Measurements from ENCODE around the gene PLCD1.
"Not testable (repeated sequence)": the region's sequence is repeated elsewhere in the genome, so short reads cannot be mapped to it uniquely, and the experiment has no call there.

Gene PLCD1

DNA sequence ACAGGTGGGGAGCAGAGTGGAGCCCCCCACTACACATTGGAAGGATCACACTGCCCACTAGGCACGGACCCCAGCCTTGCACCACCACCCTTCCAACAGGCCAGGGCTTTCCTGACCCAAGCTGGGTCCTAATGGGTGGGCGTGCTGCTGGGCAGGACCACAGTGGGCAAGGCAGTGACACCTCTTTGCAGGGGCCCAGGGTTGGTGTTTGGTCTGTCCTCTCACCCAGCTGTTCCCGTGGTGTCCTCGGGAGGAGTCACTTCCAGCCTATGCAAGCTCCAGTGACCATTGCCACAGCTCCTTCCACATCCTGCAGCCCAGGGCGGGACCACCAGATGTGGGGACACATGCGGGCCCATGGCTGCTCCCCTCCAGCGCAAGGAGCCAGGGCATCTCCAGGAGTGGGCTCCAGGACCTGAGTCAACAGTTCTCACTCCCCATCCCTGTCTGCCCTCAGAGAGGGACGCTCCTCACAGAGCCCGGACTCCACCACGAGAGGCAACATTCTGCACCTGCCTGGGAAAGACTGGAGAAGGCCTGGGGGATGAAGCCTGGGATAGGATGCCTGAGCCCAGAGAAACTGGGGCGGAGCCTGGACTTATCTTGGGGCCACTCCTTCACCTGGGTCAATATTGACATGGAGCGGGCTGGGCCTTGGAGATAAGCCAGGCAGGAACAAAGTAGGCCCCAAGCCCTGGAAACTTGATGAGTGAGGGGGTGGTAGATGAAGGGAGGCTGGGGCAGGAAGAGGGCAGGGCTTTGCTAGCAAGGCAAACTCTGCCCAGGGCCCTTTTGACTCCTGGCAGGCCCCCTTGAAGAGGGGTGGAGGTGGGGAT is 42.7 kb downstream of the PLCD1 start:
- DNase-seq (ENCODE audit: low read depth), result no peak

DNA sequence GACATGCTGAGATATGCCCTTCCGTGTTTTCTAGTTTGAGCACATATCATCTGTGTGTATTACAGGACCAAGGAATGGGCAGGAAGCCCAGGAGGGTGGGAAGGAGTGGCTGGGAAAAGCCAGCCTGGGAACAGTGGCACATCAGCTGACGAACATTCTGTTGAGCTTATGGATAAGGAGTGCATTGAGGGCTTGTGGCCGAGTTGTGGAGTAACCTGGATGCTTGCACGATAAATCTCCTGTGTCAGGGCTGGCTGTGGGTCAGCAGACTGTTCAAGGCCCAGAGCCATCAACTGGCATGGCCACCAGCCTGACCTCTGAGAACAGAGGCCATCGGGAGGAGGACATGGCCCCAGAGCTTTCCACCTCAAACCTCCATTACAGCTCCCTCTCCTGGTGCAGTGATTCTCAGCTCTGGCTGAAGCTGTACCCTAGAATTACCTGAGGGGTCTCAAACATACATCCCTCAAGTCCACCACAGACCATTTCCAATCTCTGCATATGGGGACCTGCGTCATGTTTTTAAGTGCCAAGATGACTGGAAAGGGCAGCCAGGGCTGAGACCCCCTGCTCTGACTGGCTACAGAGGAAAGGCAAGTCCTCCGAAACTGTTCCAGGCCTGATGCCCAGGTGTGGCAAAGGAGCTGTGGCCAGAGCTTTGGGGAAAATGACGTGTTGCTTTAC is 43.7 kb downstream of the PLCD1 start:
- no peak for DNase-seq (ENCODE audit: low read depth)

DNA sequence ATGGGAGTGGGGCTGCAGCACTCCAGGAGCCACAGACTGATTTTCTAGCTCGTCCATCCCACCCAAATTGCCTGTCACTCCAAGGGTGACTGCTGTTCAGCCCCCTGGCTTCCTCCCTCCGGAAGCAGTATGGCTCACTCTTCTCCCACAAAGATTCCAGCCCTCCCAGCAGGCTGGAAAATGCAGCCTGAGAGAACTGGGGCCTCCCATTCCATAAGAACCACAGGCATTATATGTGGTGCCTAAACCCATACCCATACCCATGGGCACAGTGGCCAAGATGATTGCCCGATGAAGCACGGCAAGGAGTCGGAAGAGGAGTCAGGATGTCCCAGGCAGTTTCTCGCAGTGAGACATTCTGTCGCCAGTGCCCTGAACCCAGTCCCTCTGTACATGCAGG is 44.8 kb downstream of the PLCD1 start:
- no peak for DNase-seq (ENCODE audit: low read depth)

DNA sequence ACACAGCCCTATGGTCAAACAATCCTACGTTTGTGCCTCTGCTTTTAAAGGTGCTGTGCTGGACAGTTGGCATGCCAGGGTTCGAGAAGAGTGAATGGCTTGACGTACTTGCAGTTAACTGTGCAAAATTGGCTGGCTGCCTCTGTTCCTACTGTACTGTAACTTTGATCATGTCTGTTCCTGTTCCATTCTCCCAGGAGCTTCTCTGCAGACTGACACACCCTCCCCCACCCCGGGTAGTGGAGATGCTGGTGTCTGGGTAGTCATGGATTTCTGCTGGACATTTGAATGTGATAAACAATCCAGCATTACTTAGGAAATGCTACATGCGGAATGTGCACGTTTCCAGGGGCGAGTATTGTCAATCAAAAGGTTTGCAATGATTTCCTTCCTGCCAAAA is 45.4 kb downstream of the PLCD1 start:
- DNase-seq (ENCODE audit: low read depth), result no peak

DNA sequence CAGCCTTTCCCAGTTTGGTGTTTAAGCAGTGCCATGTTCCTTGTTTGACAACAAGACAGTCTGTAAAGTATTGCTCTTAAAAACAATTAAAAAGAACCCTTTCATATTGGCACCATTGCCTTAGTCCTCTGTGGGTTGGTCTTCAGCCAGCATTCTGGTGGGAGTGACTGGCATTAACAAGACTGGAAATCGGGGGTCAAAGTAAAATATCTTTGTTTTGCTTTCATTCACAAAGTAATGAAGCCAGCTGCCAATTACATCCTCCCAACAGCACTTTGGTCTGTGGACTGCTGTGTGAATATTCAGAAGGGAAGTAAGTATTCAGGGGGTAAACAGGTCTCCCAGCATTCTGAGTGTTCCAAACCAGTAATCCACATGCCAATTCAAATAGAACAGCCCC is 47.1 kb downstream of the PLCD1 start:
- no peak for DNase-seq (ENCODE audit: low read depth)

DNA sequence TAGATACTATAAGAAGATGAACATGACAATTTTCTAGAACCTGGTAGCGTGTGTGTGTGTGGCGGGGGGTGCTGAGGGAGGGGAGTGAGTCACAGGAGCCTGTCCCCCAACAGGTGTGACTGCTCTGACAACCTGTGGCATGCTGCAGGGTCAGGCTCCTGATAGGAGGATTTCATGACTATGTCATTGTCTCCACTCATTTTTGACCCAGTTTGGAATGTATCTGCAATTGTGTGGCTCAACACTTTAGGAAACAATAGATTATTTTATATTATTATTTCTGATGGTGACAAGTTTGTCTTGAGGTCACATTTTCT is 48.1 kb downstream of the PLCD1 start:
- DNase-seq (ENCODE audit: low read depth), result no peak

DNA sequence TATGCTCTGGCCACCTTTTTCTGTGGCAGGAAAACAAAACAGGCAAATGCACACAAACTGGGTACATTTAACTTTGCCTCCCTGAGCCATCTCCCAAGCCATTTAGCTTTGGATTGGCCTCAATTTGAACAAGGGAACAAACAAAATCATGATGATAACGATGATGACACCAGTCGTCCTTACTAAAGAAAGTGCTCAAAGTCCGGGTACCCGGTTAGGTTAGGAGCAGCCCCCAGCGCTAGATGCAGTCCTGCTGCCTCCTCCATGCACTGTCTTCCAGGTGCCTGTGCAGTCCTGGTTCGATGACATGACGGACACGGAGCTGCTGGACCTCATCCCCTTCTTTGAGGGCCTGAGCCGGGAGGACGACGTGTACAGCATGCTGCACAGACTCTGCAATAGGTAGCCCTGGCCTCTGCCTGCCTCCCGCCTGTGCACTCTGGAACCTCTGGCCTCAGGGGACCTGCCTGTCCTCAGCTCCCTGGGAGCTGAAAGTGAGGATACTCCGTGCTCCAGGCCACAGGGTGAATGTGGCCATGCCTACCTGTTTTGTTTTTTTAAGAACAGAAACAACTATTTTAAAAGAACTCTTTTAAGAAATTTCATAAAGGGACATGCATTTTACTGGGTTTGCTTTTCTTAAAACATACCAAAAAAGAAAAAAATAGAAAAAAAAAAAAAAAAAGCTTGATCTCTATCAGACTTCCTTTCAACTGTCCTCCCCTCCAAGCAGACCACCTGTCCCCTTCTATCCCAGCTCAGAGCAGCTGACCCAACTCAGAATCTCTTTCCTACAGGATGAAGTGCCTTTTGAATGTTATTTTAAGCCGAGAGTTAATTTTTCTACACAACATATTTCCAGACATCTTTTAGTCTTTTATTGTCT is 48.7 kb downstream of the PLCD1 start:
- DNase-seq (ENCODE audit: low read depth), result no peak

DNA sequence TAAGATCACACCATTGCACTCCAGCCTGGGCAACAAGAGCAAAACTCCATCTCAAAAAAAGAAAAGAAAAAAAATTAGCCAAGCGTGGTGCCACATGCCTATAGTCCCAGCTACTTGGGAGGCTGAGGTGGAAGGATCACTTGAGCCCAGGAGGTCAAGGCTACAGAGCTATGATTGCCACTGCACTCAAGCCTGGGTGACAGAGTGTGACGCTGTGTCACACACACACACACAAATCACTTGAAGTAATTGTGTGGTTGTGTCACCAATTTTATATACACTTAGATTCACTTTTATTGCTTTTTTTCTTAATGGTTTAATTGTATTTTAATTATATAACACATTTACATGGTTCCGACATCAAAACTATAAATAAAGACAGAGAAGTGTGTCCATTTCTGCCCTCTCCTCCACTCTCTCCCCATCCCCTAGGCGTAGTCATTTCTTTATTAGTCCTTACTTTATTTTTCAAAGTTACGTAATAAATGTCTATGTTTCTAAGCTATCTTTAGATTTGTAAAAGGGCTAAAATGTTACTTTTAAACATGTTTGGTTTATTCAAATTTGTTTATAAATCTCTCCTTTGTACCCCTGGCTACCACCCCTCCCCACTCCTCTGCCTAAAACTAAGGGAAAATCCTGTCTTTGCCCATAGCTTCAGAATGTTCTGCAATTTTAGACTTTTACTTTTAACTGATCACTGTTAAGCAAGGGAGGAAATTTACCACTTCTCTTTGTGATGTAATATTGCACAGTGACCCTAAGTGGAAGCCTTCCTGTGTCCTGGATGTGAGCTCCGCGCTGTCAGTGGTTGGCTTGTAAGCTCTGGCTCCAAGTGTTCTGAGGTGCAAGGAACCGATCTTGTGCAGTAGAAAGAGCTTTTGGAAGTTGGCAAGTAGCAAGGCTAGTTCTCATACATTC is 49.6 kb downstream of the PLCD1 start:
- DNase-seq (ENCODE audit: low read depth), result no peak

DNA sequence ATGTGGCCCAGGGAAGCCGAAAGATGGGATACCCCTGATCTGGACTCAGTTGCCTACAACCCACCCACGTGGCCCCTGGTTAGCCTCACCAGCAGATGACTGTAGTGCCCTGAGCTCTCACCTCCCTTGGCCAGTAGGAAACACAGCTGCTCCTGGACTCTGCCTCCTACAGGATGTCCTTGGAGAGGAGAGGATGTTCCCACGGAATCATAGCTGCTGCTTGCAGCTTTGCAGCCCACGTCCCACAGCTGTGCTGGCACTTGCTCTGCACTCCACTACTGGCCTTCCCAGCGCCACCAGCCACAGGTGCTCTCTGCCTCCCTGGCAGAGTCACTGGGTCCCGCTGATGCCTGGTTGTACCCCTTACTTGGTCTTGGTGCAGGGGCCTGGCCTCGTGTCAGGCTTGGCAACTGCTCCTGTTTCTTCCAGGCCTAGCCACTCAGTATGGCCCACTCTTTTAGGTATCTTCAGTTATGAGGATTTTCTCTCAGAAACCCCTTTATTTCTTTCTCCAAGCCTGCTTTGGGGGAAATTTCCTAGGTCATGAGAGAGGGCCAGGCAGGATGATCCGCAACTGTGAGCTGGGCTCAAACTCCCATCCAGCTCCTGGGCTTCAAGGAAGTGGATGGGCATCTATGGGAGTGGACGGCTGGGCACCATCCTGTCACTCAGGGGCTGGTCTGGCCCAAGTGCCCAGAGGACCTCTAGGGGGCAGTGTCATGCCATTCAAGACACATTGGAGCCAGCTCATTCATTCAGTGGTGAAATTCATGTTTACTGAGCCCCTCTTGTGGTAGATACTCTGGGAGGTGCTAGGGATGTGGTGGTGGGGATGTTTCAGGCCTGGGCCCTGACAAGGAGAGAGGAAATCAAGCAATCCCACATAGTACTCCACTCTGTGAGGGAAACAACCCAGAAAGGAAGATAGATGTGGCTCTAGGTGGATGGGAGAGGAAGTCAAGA is 55.0 kb downstream of the PLCD1 start:
- peak; percentile 52 for DNase-seq (ENCODE audit: low read depth)

DNA sequence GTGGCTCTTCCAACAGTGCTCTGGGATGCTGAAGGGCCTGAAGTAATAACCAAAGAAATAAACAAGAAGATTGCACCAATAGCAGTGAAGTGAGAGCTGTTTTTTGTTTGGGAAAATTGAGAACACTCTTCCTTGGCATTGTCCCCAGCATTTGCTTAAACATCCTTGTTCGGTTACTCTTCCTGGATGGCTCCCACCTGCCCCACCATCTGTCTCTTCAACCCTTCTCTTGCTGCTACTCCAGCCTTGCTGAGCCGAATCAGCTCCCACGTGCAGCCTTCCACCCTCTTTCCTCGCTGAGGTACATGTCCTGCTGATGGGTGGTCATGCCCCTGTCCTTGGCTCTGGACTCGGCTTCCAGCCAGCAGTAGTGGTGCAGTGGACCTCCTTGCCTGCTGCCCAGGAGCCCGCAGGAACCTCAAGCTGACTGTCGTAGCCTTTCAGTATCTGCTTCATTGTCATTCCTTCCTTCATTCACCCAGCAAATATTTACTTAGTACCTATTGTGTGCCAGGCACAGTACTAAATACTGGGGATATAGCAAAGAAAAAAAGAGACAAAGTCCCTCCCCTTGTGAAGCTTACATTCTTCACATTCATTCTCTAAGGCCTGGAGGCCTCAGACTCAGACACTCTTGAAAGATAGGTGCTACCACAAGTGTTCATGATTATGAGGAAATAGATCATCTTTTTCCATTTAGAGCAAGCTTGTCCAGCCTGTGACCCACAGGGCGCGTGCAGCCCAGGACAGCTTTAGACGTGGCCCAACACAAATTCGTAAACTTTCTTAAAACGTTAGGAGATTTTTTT is 56.0 kb downstream of the PLCD1 start:
- no peak for DNase-seq (ENCODE audit: low read depth)

DNA sequence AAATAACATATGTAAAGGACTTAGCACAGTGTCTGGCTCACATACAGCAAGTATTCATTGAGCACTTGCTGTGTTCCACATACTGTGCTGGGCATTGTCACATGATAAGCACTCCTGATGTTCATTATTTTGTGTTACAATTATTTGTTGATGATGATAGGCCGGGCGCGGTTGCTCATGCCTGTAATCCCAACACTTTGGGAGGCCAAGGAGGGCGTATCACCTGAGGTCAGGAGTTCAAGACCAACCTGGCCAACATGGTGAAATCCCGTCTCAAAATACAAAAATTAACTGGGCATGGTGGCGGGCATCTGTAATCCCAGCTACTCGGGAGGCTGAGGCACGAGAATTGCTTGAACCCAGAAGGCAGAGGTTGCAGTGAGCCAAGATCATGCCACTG is 57.4 kb downstream of the PLCD1 start:
- not testable (repeated sequence) for DNase-seq (ENCODE audit: low read depth)

DNA sequence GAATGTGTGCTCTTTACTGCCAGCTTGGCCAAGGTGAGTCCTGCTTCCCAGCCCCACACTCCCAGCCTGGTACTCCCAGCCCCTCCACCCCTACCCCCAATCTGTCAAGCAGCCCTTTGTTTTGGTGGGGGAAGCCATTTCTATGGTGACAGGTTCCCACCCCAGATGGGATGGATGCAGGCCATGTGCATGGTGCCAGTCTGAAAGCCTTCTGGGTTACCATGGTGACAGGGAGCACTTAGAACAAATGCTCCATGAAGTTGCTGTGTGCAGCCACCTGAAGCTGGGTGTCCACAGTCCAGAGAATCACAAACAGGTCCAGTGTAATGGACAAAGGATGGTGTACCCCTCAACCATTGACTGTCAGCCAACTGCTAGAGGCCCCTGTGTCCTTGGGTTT is 58.0 kb downstream of the PLCD1 start:
- DNase-seq (ENCODE audit: low read depth), result no peak

DNA sequence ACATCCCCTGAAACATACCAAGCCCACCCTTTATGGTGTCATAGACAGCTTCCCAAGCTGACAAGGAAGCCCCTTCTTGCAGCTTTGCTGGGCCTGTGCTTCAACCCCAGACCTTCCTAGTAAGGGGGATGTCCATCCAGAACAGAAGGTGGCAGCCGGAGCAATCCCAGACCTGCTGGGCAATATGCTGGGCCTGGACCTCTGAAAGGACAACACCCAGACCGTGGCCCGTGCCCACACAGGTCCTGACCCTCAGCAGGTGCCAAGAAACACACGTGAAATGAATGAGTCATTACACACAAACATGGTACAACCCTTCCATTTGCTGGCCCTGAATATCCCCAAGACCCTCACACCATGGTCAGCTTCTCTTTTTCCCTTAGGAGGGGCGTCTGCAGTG is 58.6 kb downstream of the PLCD1 start:
- no peak for DNase-seq (ENCODE audit: low read depth)

DNA sequence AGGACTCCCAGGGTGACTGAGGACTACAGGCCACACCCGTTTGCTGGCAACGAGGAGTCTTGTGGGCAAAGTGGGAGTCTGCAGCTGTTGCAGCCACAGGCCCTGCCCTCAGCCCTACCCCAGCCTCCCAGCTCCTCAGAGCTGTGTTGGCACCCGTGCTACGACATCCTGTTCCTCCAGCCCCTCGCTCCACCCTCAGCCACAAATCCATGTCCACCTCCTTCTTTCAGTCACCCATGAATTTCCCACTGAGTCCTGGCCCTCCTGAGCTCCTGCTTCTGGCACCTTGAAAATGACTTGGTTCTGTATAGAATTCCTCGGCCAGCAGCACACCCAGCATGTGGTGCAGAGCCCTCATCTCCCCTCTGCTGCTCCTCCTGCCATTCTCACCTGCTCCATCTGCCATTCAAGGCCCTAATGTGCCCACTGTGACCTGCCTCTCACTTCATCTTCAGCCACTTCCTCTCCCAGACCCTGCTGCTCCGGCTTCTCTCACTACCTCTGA is 59.8 kb downstream of the PLCD1 start:
- no peak for DNase-seq (ENCODE audit: low read depth)

DNA sequence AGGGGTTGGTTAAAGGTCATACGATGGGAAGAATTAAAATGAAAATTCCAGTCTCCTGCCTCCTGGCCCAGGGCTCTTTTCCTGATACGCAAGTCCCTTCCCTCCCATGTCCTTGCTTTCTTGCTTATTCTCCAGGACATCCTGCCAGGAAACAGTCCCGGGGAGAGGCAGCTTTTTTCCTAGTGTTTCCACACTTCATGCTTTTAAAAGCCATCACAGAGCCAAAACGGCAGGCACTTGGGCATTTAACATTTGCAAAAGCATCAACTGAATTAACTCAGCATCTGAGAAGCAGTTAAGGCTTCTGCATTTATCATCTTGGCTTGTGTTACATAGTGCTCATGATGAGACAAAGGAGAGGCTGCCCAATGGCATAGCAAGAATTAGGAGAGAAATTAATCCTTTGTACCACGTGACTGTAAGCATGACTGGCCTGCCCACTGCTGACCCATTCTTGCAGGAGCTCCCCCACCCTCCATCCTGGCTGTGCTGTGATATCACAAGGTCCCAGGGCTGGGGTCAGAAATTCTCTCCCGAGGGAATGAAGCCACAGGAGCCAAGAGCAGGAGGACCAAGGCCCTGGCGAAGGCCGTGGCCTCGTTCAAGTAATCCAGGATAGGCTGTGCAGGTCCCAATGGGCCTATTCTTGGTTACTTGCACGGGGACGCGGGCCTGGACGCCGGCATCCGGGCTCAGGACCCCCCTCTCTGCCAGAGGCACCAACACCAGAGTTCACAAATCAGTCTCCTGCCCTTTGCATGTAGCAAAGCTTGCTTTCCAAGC is 60.4 kb downstream of the PLCD1 start:
- DNase-seq (ENCODE audit: low read depth), result no peak

DNA sequence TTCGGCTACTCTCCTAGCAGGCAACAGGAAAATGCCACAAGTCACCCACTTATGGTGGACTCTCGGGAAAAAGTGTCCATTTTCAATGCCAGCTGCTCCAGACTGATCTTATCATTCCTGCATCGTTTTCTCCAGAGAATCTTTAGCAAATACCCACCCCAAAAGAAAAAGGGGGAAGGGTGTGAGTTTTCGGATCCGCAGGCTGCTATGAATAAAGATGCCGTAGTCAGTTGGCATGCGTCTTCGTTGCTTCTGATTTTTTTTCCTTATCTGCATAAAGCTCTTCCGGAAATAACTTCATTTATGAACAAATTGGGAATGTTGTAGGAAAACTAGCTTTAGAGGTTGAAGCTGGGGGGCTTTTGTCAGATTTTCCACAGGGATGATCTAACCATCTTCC is 61.2 kb downstream of the PLCD1 start:
- no peak for DNase-seq (ENCODE audit: low read depth)

DNA sequence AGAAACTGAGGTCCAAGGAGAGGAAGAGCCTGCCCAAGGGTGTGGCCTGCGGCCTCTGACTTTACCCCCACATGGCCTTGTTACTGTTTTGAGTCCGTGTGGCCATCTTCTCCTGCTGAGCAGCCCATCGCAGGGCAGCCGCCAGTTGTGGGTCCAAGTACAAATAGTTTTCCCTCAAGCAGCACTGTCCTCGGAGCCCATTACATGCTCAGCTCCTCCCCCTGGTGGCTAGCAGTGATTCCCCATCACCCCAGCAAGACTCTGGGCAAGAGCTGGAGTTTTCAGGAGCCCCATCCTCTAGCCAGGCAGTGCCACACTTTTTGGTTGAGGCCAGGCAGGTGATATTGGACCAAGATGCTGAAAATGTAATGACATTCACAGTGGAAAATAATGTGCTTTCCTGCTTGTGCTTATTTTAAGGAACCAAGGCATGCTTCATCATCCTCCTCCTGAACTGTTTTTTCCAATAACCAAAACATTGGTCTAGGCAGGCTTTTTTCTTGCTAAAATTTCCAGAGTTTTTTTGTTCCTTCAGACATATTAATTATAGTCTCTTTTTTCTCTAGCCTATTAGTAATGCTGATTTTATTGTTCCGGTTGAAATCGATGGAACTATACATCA is 62.1 kb downstream of the PLCD1 start:
- DNase-seq (ENCODE audit: low read depth), result peak; percentile 34

DNA sequence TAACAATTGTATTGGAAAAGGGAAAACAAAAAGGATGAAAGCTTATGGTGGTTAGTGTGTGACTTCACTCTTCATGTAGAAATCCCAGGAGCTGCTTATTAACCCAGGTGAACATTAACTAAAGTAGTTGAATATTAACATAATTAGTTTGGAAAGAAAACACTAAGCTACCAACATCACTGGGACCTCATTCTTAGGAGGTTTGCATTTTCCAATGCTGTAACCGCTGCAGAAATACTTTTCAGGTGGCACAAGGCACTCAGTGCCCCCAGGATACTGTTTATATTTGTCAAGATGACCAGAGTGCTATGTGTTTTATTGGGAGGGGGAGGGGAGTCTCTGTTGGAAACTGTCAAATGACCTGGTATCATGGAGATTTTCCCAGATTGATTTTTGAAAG is 64.7 kb downstream of the PLCD1 start:
- no peak for DNase-seq (ENCODE audit: low read depth)
